Stimulated activated CD8-positive, alpha-beta memory T cell treated with anti-CD3 and anti-CD28 coated beads, Interleukin-15, amount 100 ng/mL, for 4 hours (primary cell): Measurements from ENCODE around the gene SDC3.
"Not testable (repeated sequence)": the region's sequence is repeated elsewhere in the genome, so short reads cannot be mapped to it uniquely, and the experiment has no call there.

Experiments used
- DNase-seq, 2 donors: peaks; one replicate each; pipeline ENCODE4 v3.0.0-alpha.2; 2020; ENCODE audit warnings: low read depth in 2 of 2

SDC3 gene

DNA sequence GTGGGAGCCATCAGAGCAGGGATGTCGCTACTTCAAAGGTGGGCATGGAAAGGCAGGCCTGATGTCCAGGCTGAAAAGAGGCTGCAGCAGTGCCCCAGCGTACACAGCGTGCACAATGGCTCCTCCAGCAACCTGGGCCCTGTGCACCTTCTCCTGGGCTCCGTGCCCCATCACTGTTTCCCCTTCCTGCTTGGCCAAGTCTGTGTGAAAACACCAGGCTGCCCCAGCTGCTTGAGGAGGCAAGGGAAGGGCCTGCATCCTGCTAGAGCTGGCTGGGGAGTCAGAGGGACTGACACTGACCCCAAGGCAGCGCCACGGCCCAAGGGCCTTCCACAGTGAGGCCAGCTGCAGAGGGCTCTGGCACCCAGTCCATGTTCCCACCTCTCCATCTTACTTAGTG, 33.4 kb downstream of the SDC3 start:
- no peak for DNase-seq

DNA sequence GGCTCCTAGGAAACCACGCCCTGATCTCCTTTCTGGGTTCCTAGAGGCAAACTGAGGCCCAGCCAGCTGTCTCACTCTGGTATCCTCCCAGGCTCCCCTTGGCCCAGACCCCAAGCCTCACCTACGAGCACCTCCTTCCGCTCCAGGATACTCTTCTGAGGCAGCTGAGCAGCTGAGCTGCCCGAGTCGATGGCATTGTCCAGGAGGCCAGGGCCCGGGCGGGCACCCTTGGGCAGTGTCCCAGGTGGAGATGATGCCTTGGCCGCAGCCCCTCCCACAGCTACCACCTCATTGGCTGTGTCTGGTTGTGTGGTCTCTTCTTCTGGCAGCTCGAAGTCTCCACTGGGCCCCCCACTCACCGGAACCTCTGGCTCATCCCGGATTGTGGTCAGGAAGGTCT, 34.4 kb downstream of the SDC3 start:
- DNase-seq: no peak

DNA sequence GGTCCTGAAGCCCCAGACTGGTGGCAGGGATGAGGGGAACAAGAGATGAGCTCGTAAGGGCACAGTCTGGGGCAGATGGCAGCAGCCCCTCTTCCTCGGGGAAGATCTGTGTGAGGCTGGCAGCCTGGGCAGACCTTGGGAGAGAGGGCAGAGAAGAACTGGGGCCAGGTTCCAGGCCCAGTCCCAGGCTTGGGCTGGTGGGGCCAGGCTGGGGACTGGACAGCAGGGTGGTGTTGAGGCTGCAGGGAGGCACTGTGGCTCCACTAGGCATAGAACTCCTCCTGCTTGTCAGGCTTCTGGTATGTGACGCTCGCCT, 35.7 kb downstream of the SDC3 start:
- no peak for DNase-seq

DNA sequence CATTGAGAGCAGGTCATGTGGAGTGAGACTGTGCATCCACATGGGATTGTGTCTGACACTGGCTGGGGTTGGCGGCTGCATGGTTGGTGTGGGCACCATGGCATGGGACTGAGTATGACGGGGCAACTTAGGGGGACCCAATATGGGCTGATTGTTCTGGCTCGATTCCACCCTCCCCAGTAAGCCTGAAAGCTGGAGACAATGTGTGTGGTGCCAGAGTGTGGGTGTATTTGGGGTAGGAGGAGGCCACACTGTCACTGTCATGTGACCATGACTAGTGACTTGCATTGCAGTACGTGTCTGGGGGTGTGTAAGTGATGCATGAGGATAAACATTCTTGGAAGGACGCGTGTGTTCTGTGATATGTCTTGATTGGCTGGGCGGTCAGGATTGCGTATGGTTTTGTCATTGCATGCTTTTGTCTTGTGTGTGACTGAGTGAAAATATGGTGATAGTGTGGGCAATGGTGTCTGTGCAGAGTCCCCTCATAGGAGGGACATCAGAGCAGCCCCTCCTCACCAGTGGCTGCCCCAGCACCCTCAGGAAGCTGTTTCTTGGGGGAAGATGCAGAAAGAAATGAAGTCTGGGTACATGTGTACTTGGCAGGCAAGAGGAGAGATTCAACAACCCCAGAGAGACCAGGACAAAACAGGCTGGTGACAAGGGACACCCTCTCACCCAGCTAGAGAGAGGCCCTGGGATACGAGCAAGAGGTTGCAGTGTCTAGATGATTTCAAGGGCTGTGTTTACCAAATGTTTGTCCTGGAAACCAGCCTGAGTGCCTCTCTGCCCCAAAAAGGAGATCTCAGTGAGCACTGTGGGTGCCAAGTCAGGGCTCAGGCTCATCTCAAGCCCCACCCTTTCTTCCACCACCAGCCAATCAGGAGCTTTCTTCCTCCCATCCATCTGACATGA, 36.3 kb downstream of the SDC3 start:
- DNase-seq: no peak

DNA sequence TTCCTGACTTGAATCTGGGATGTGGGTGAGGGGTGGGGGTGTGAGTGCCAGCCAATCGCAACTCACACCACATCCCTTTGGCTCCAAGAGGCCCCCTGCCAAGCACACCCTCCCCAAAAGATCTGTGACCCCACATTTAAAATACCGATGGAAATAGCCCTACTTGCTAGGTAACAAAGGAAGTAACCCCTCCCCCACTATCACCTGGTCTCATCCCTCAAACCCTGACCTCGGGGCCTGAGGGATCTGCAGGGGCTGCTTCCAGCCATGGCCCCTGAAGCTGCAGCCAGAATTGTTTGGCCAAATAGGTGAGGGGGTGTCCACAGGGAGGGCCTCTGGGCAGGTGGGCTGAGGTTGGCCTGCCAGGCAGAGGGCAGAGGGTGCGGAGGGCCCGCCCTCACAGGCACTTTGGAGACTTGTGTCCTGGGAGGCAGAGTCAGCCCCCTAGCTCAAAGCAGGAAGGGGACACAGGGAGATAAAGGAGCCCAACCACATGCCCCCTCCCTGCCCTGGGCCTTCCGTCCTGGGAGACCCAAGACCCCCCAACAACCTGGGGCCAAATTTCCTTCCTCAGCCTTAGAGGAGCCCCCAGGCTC, 37.2 kb downstream of the SDC3 start:
- no peak for DNase-seq

DNA sequence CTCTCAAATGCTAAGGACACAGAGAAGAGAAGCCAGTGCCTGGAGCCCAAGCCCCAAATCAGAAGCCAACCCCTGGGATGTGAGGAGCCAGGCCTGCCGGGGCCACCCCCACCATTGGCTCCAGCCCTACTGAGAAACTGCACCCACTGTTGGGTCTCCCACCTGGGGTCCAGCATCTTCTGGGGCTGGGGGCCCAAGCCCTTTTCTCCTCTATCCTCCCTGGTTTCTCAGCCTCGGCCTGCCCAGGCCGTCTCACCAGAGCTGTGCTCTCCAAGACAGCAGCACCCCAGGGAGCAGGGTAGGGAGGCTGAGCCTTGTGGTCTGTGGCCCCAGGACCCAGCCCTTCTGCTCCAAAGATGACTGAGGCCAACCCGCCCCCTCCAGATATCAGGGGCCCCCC, 37.9 kb downstream of the SDC3 start:
- DNase-seq: no peak

DNA sequence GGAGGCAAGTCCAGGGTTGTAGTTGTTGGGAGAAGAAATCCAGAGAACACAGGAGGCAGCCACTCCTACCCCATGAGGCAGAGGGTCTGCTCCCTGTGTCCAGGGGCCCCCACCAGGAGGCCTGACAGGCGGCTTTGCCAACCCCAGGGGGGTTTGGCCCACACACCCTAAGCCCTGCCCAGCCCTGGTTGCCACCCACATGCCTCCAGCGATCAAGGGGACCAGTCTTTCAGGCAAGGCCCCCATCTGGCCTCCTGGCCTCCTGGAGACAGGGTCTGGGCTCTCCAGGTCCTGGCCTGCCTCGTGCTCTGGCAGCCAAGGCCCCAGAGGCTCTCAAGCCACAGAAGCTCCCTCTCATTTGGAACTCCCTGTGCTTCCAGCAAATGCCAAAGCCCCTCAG, 38.5 kb downstream of the SDC3 start:
- no peak for DNase-seq

DNA sequence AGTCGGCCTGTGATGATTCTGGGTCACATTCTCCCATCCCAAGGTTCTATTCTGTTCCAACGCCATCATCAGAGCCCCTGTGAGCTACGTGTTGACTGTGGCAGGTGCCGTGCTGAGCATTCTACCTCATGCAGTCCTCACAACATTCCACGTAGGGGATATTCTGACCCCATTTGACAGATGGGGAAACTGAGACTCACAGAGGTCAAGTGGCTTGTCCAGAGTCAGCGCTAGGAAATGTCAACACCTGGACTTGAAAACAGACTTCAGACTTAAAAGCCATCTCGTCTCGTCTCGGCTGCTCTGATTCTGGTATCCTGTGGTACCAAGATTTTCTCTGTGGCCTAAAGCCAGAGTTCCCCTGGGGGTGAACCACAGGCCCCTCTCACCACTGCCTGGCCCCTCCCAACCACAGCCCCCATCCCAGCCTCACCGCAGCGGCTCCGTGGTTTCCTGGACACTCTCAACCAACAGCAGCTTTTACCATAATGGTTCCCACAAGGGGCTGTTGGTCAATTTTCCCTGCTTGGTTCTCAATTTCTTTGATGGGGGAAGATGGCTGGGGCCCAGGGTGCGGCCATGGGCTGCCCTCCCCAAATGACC, 39.6 kb downstream of the SDC3 start:
- DNase-seq: no peak

DNA sequence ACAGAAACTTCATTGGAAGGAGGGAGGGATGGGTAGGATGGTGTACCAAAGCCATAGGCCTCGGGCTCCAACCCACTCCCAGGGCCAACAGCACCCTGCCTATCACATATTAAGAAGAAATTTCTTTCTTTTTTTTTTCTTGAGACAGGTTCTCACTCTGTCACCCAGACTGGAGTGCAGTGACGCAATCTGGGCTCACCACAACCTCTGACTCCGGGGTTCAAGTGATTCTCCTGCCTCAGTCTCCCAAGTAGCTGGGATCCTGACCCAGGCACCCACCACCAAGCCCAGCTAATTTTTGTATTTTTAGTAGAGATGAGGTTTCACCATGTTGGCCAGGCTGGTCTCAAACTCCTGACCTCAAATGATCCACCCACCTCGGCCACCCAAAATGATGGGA, 40.5 kb downstream of the SDC3 start:
- DNase-seq: not testable (repeated sequence)

DNA sequence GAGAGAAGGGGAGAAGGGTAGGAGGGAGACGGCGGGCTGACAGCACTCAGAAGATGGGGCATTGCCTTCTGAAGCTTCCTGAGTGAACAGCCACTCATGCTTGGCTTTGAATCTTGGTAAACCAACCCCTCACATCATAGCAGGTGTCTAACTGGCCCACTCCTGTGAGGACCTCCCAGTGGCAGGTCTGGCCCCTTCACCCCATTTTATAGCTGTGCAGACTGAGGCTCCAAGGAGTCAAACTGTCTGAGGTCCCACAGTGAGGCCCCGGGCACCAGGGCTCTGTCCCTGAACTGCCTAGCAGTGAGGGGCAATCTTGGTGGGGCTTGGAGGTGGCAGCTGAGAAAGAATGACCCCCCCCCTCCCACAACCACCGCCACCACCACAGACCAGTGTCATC, 41.0 kb downstream of the SDC3 start:
- no peak for DNase-seq

DNA sequence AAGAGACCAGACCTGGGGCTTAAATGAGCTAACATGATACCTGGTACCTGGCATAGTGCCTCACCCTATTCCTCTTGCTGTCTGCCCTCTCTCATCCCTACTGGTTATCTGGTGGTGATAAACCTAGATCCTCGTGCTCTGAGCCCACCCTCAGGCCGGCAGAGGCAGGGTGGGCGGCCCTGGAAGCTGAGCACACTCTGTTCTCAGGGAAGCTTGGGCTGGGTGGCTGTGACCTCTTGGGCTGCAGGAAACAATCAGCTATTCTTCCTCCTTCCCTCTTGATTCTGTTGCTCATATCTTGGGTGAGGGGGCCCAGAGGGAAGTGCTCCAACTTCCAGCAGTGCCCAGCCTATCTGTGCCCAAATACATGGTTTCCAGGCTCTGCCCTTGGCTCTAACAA, 42.0 kb downstream of the SDC3 start:
- no peak for DNase-seq

DNA sequence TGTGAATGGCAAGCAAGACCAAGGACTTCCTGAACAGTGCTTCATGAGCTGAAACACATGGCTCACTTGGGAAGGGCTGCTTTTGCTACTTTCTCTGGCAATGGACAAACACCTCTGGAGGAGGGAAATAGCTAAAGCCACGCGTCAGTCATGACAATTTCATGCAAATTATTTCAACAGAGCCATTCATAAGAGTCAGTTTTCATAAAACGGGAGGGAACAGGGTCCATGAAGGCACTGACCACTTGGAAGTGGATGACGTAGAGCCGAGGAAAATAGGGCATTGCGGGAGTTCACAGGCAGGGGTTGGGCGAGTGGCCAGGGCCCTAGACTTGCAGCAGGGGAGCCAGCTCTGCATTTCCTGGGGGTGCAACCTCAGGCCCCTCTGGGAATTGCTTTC, 43.9 kb downstream of the SDC3 start:
- DNase-seq: no peak

DNA sequence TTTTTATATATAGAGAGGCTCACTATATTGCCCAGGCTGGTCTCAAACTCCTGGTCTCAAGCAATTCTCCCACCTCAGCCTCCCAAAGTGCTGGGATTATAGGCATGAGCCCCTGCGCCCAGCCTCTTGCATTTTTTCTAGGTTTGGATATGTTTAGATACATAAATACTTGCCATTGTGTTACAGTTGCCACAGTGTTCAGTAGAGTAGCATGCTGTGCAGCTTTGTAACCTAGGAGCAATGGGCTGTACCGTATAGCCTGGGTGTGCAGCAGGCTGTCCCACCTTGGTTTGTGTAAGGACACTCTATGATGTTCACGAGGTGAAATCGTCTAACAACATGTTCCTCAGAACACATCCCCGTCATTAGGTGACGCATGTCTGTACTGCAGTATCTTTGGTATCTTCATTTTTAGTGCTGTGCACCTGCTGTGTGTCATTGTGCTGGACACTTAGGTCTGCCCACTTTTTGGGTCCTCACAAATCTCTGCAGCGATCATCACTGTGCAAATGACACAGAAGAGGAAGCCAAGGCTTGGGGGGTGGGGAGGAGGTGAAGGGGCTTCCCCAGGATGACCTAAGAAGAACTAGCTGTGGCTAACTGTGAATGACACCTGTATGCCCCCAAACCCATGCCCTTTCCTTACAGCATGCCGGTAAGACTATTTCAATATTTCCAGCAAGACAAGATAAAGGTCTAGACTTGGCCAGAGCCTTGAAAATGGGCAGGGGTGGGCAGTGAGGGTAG, 44.5 kb downstream of the SDC3 start:
- no peak for DNase-seq

DNA sequence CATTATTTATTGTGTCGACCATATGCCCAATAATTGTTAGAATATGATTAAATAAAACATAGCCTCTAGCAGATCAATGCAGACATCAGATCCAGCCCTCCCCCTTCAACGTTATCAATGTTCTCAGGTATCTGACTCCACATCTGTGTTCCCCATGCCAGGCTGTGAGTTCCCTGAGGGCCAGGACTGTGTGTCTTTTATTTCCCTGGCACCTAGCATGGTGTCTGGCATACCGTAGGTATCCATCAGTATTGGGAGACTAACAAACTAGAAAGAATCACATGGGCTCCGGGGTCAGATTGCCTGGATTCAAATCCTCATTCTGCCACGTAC, 48.3 kb downstream of the SDC3 start:
- no peak for DNase-seq

DNA sequence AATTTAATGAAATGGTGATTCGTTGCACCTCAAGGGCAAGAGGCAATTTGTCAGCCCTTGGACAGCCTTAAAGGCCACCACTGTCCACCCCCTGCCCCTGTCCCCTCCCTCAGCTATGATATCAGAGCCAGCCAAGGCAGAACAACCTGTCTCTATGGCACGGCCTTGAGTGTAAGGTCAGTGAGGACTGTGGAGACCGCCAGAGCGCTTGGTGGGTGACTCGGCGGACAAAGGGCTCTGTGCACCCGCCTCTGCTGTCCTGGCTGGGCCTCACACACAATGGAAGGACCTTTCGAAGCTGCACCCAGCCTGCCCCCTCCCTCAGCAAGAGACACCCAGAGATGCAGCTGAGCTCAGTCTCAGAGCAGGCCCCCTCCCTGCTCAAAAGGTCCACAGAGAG, 50.6 kb downstream of the SDC3 start:
- DNase-seq: no peak

DNA sequence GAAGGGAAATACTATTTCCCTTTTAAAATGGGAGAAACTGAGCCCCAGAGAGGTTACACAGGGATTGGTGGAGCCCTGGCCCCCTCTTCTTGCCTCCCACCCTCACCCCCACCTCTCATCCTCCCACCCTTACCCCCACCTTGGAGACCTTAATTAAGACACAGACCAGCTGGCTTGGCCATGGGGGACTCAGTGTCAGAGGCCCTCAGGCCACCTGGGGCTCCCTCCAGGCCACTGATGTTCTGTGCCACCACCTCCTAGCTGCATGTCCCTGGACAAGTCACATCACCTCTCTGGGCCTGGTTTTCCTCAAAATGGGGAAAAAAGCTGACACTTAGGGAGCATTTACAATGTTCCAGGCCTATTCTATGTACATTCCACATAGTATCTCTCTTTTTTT, 51.5 kb downstream of the SDC3 start:
- DNase-seq: no peak

DNA sequence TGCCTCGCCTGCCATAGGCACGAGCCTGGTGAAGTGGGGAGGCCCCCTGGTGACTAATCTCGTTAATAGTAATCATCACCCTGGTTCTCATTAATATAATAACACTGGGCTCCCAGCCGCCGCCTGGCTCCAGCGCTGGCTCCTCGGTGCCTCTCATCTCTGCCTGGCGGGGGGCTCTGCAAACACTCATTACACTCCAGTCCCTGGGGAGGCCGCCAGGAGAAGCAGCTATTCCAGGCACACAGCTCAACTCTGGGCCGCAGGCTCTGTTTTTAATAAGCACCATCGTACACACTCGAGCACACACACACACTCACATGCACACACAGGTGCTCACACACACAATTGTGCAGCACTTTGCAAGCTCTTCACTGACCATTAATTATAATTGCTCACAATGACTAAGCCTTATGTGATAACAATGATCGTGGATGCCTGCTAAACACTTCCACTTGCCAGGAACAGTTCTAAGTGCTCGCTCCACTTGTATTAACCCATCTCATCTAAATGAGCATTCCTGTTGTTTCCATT, 52.2 kb downstream of the SDC3 start:
- no peak for DNase-seq

DNA sequence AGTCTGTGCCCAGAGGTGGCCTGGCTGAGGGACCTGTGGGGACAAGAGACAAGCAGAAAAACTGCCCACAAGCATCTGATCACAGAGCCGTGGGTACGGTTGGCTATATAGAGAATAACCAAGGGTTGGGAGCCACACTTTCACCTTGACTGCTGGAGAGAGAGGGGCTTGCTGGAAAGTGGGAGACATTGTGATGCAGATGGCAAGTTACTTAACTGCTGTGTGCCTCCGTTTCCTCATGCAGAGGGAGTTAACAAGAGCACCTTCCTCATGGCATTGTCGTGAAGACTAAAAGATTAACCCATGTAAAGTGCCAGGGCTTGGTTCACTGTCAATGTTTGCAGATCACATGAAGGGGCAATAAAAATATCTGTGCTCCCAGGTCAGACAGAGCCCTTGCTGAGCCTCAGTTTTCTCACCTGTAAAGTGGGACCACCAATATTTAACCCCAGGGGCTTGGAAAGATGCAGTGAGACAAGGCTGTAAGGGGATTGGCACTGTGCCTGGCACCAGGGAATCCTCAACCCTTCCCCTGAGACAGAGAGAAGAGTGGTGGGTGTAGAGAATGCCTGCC, 52.8 kb downstream of the SDC3 start:
- no peak for DNase-seq

DNA sequence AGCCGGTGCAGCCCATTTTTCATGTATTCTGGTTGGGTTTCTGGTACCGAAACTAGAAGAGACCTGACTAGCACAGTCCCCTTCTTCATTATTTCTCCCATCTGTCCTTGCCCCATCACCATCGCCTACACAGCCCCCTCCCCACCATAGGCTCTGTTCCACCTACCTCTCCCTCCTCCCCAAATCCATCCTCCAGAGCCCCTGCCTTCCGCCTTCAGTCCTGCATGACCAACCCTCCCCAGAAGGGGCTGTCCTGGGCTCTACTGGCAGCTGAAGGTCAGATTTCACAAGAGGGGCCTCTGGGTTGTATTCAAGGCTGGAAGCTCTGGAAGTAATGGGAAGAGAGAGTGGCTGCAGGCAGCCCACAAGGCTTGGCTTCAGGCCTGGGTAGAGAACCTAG, 55.2 kb downstream of the SDC3 start:
- DNase-seq: no peak

DNA sequence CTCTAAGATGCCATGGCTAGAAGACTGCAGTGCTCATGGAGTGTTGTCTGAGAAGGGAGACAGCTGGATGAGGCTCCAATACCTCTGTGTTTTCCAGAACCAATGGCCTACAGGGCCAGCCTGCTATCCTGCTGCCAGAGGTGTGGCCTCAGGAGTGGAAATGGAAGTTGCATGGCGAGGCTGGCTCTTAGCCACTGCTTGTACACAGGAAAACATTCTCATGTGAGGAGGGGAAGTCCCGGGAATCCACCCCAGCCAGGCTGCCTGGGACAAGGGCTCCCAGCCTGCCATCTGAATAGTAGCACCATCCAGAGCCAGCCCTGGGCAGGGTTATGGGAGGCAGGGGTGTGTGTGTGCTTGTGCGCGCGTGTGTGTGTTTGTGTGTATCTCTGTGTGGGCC, 56.5 kb downstream of the SDC3 start:
- no peak for DNase-seq

DNA sequence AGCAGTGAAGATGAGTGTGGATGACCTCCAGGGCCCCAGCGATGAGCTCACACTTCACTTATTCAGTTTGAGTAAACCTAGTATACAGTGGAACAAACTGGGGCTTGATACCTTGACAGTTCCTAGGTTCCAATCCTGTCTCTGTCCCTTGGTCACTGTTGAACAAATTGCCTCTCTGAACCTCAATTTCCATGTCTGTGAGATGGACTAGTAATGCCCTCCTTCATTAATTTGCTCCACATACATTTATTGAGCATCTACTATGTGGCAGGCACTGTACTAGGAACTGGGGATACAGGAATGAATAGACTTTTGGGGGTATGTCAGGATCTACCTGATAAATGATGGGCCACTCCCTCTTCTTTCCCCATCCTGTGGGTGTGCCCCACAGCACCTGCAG, 57.3 kb downstream of the SDC3 start:
- no peak for DNase-seq

DNA sequence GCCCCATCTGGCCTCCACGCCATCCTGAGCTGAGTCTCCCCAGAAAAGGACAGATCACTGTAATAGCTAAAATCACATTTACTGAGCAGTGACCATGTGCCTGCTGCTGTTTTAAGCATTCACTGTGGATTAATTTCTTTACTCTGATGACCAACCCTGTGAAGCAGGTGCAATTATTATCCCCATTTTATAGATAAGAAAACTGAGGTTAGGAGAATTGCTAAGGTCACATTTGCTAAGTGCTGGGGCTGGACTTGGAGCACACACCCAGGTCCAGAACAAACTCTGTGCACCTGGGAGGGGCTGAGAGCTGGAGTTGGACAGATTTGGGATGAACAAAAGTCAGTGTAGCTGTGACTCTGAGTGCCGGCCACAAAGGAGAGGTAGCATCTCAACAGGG, 58.0 kb downstream of the SDC3 start:
- no peak for DNase-seq
